ENCODE data around the gene AWAT2.

GRCh38 chrX:70026112-70026850, 23.5 kb downstream of the AWAT2 start:
- TF ChIP-seq CTCF (conservative IDR thresholded peaks at IDR 0.05 in 1 of 2, IDR thresholded peaks at IDR 0.05 in 1 of 2; ENCODE audit: extremely low read depth in 1 of 2, insufficient read depth in 1 of 2, low read depth in 1 of 2, low read length in 2 of 2) (no peak), EZH2 (IDR thresholded peaks at IDR 0.05; ENCODE audit: borderline replicate concordance, low read length) (no peak)

All from mammary epithelial cell (primary cell).